Brain microvascular endothelial cell (primary cell): ENCODE measurements around the gene SHISA7.
"Not testable (repeated sequence)": the region's sequence is repeated elsewhere in the genome, so short reads cannot be mapped to it uniquely, and the experiment has no call there.

ENCODE experiments used
- DNase-seq: peaks from one replicate; pipeline ENCODE4 v3.0.0-alpha.2; 2020
- H3K27ac ChIP-seq: fragments of 250-450 bp; sonication (Bioruptor Pico); 2 replicates; pipeline ENCODE4 v1.5.1; 2020; ENCODE audit warnings: mild to moderate bottlenecking, moderate library complexity
- H3K27me3 ChIP-seq: fragments of 250-450 bp; sonication (Bioruptor Pico); replicated peaks from 2 replicates; pipeline ENCODE4 v1.5.1; 2020; ENCODE audit warnings: mild to moderate bottlenecking
- H3K36me3 ChIP-seq: fragments of 250-450 bp; sonication (Bioruptor Pico); replicated peaks from 2 replicates; pipeline ENCODE4 v1.5.1; 2020; ENCODE audit warnings: mild to moderate bottlenecking
- H3K4me3 ChIP-seq: 2 replicates; pipeline ENCODE4 v1.5.1; 2011; ENCODE audit warnings: low read depth, mild to moderate bottlenecking, control low read depth, low read length, moderate library complexity
- CTCF ChIP-seq: IDR thresholded peaks from 2 replicates; pipeline ENCODE4 v1.5.1; 2011; ENCODE audit warnings: low read depth, mild to moderate bottlenecking, moderate library complexity, low read length, control low read depth, inconsistent platforms; ENCODE audit errors: missing control alignments
- in situ Hi-C: cut with HindIII; loops from 2 replicates; pipeline ENCODE4 v1.10.0; 2017; ENCODE audit warnings: low sequenced_read_pairs, low pct_ligation_motif_present

The SHISA7 gene

GRCh38 chr19:55407800-55408532, 35.1 kb downstream of the SHISA7 start:
- peaks cover 20% of the 10 kb centered on the region for H3K36me3 ChIP-seq

GRCh38 chr19:55407550-55407799, 35.6 kb downstream of the SHISA7 start, which contains the start of gene UBE2S:
TSS of gene UBE2S (minus strand) at chr19:55407788. CDS start at chr19:55407589, 199 bp downstream.
- in situ Hi-C loops, H3K27me3 ChIP-seq, DNase-seq: not testable (repeated sequence)
- peak within 1 kb of the TSS; percentile 83 for H3K4me3 ChIP-seq
- peaks cover 20% of the 10 kb centered on the region for H3K36me3 ChIP-seq
- peak within 1 kb of the TSS; percentile 93 for H3K27ac ChIP-seq

More at GRCh38 chr19:55407800-55408532, 35.1 kb downstream of the SHISA7 start:
- in situ Hi-C loops: no loop called here
- DNase-seq: peak; percentile 99
- H3K27ac ChIP-seq: peak overlapping the region; percentile 93
- H3K27me3 ChIP-seq: no peaks in the 10 kb centered on the region
- TF ChIP-seq CTCF: no peak
- H3K4me3 ChIP-seq: peak overlapping the region; percentile 83

- in situ Hi-C loops: no loop called here
Measured at GRCh38 chr19:55406826-55407549, 36.1 kb downstream of the SHISA7 start.

GRCh38 chr19:55406091-55406825, 36.8 kb downstream of the SHISA7 start:
- no peak for TF ChIP-seq CTCF
- H3K4me3 ChIP-seq: peak overlapping the region; percentile 83
- peaks cover 29% of the 10 kb centered on the region for H3K36me3 ChIP-seq
- H3K27ac ChIP-seq: peak overlapping the region; percentile 4
- in situ Hi-C loops: no loop called here
- no peaks in the 10 kb centered on the region for H3K27me3 ChIP-seq
- DNase-seq: no peak

More at GRCh38 chr19:55406826-55407549, 36.1 kb downstream of the SHISA7 start:
- H3K36me3 ChIP-seq: peaks cover 23% of the 10 kb centered on the region
- H3K27ac ChIP-seq: peak overlapping the region; percentile 93
- no peak for DNase-seq
- peak overlapping the region; percentile 83 for H3K4me3 ChIP-seq
- H3K27me3 ChIP-seq: no peaks in the 10 kb centered on the region
- TF ChIP-seq CTCF: no peak

GRCh38 chr19:55405638-55406037, 37.5 kb downstream of the SHISA7 start:
- in situ Hi-C loops: no loop called here
- H3K36me3 ChIP-seq: peaks cover 33% of the 10 kb centered on the region
- H3K27ac ChIP-seq: no peak overlapping the region
- H3K4me3 ChIP-seq: peak overlapping the region; percentile 83
- H3K27me3 ChIP-seq: no peaks in the 10 kb centered on the region
- no peak for DNase-seq
- no peak for TF ChIP-seq CTCF

- no peak overlapping the region for H3K4me3 ChIP-seq
- H3K27me3 ChIP-seq: no peaks in the 10 kb centered on the region
- no peak overlapping the region for H3K27ac ChIP-seq
- no peak for DNase-seq
- TF ChIP-seq CTCF: no peak
- in situ Hi-C loops: no loop called here
- peaks cover 37% of the 10 kb centered on the region for H3K36me3 ChIP-seq
Measured at GRCh38 chr19:55402509-55402908, 40.6 kb downstream of the SHISA7 start.

- in situ Hi-C loops, H3K27me3 ChIP-seq, H3K4me3 ChIP-seq, DNase-seq, H3K27ac ChIP-seq: not testable (repeated sequence)
- peaks cover 34% of the 10 kb centered on the region for H3K36me3 ChIP-seq
Measured at GRCh38 chr19:55401390-55401789, 41.7 kb downstream of the SHISA7 start.
